Ramos (cell line): Measurements from ENCODE around the gene HES4.
"Not testable (repeated sequence)": the region's sequence is repeated elsewhere in the genome, so short reads cannot be mapped to it uniquely, and the experiment has no call there.

Experiments used
- in situ Hi-C: fragments of 300-500 bp; cut with MboI; formaldehyde crosslinking; loops from one replicate; pipeline ENCODE4 v1.14.3; 2022; ENCODE audit warnings: low sequenced_read_pairs; ENCODE audit not compliant: unreplicated experiment

The HES4 gene

DNA sequence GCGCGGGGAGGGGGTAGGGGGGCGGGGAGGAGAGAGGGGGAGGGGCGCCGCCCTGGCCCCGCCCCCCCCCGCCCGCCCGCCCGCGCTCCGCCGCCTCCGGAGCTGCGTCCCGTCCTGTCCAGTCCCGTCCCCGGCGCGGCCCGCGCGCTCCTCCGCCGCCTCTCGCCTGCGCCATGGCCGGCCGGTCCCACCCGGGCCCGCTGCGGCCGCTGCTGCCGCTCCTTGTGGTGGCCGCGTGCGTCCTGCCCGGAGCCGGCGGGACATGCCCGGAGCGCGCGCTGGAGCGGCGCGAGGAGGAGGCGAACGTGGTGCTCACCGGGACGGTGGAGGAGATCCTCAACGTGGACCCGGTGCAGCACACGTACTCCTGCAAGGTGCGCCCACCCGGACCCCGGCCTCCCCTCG lies 20.1 kb upstream of the HES4 start, which contains the start of gene AGRN:
Gene AGRN (plus strand): TSS at position 121 of the 405 bp plus-strand sequence. CDS start 53 bp downstream, at position 174.
- in situ Hi-C loops: no loop called here

- in situ Hi-C loops: no loop called here
These were observed 19.5 kb upstream of the HES4 start for GRCh38 chr1:1019122-1019999.

DNA sequence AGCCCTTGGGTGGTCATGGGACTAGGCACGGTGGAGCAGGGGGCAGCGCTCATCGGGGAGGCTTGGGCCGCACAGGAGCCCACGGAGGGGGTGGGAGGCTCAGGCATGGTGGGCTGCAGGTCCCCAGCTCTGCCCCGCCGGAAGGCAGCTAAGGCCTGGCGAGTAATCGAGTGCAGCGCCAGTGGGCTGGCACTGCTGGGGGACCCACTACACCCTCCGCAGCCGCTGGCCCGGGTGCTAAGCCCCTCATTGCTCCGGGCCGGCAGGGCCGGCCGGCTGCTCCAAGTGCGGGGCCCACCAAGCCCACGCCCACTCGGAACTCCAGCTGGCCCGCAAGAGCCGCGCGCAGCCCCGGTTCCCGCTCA lies 18.4 kb upstream of the HES4 start:
- in situ Hi-C loops: not testable (repeated sequence)

GRCh38 chr1:1017397-1018320 lies 17.8 kb upstream of the HES4 start:
- in situ Hi-C loops: not testable (repeated sequence)

DNA sequence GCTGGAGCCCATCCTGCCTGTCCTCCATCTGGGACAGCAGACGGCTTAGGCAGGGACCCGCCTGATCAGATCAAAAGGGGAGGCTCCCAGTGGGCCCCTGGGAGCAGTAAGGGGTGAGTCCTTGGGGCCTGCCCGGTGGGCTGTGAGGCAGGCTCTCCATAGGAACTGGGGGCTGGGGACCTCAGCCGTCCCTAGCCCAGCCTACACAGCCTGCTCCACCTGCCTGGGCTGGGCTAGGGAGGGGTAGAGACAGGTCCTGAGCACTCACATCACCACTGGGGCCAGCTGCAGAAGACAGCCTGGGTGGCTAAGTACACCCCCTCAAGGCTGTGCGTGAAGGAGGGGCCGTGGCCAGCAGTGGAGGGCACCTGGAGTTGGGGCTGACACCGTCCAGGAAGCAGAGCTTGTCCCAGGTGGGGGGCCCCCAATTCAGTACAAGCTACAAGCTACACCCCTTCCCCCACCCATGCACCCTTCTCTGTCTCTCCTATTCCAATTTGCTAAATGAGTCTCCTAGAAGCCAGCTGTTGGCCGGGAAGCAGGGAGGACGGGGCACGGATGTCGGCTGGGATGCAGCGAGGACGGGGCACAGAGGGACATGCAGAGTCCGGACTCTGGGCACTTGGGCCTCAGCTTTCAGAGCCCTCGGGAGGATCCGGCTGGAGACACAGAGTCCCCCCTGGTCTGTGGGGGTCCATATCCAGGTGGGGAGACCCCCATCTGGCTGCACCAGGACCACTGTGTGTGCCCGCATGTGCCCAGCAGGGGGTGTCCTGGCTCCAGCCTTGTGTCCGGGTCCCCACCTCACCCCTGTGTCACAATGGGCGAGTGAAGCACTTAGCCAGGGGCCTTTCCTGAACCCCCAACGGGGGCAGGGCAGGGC lies 15.1 kb upstream of the HES4 start:
- in situ Hi-C loops: no loop called here

- in situ Hi-C loops: no loop called here
These were observed 14.2 kb upstream of the HES4 start for GRCh38 chr1:1013922-1014648.

DNA sequence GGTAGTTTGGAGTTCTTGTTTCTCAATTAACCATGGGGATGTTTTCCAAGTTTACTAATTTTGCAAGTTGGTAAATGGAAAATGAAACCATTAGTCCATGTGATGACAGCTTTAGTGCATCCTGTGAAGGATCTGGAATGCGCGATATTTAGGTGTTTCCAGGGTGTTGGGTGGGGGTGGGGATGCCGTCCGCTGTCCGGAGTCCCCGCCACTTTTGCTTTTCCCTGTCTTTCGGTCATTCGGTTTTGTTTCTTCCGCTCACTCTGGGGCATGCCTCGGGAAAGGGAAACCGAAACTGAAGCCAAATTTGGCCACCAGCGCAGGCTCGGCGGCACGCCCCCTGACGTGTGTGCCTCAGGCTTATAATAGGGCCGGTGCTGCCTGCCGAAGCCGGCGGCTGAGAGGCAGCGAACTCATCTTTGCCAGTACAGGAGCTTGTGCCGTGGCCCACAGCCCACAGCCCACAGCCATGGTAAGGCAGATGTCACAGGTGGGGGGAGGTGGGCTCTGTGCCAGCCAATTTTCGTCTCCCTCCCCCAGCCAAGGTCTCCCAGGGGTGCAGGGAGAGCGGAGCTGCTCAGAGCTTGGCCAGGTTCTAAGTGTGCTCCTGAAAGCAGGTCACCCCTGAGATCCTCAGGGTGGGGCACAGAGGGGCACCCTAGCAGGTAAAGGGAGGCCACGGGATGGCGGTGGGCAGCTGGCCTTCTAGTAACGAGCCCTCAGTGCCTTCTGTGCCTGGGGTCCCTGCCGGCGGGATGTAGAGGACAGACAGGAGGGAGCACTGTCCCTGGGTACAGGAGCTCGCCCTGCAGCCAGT lies 13.4 kb upstream of the HES4 start, which contains the start of gene ISG15:
Gene ISG15 (plus strand): TSS at position 393 of the 817 bp plus-strand sequence. CDS start 77 bp downstream, at position 470.
- in situ Hi-C loops: no loop called here

- in situ Hi-C loops: not testable (repeated sequence)
These were observed 12.8 kb upstream of the HES4 start for GRCh38 chr1:1012736-1013104.

- in situ Hi-C loops: no loop called here
These were observed 11.6 kb upstream of the HES4 start for GRCh38 chr1:1011396-1011949.

DNA sequence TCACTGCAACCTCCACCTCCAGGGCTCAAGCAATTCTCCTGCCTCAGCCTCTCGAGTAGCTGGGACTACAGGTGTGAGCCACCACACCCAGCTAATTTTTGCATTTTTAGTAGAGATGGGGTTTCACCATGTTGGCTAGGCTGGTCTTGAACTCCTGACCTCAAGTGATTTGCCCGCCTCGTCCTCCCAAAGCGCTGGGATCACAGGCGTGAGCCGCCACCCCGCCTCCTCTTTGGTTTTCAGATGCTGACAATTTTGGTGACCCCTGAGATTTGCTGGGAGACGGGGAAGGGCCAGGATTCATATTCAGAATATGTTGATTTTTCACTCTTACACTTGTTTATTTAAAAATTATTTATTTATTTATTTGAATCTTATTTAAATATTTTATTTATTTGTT lies 10.2 kb upstream of the HES4 start:
- in situ Hi-C loops: not testable (repeated sequence)

DNA sequence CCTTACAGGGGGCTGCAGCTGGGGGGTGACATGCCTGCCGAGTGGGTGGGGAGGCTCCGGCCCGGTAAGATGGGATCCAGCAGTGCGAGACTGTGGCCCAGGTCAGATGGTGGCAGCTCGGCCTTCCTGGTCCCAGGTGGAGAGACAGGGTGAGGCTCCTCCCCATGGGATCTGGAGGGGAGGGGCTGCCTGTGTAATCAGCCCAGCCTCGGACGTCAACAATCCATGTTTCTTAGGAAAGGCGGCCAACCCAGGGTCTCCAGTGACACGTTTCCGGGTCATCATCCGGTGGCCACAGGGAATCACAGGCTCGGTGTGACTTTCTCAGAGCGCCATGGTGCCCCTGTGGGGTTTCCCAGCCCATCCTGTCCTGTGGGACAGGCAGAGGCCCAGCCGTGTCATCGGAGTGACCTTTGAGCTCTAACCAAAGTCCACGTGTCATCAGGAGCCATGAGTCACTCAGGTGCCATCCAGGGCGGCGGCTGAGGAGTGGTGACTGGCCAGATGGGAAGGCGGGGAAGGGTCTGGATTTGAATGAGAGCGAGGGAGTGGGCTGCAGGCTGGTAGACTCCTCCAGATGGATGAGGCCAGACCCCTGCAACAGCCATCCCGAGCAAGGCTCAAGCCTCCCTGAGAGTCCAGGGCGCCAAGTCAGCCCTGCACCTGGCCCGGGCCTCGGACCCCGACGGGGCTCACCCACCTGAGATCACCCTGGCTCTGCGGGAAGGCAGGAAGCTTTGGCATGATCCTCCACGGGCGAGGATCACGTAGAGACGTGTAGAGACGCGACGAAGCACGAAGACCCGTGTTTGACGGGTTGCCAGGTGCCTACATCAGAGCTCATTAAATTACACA lies 6.6 kb upstream of the HES4 start:
- in situ Hi-C loops: no loop called here

- in situ Hi-C loops: no loop called here
These were observed 5.9 kb upstream of the HES4 start for GRCh38 chr1:1005774-1006304.

DNA sequence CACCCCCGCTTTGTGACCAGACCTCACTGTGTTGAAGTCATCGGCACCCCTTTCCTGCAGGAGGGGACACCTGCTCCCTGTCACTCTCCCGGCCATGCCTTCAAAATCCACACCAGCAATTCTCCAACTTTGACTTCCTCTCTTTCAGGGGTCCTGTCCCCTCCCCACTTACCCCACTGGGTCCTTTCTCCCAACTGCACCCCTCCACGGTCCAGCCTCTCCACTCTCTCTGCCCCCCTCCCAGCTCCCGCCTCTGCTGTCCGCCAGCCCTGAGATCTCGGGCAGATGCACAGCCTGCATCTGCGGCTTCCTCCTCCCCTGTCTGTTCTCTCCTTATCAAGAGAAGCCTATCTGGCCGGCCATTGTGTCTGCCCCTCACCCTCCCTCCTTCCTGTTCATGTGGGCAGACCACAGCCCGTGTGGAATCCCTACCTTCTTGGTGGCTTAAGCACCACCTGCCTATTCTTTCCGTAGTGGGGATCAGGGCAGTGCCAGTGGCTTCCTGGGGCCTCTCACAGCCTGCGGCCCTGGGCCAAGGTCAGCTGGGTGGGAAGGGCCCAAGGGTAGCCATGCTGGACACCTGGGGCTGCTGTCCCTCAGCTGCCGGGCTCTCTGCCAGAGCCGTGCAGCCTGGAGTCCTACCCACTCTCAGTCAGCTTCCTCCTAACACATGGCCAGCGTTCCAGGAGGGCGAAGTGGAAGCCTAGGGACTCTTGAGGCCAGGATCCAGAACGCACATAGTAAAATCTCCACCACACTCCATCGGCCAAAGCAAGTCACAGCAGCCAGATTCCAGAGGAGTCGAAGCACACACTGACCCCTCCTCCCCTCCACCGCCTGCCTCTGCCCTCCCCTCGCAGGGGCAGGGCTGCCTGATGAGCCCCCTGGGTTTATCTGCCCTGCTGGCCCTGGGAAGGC lies 5.1 kb upstream of the HES4 start:
- in situ Hi-C loops: no loop called here

DNA sequence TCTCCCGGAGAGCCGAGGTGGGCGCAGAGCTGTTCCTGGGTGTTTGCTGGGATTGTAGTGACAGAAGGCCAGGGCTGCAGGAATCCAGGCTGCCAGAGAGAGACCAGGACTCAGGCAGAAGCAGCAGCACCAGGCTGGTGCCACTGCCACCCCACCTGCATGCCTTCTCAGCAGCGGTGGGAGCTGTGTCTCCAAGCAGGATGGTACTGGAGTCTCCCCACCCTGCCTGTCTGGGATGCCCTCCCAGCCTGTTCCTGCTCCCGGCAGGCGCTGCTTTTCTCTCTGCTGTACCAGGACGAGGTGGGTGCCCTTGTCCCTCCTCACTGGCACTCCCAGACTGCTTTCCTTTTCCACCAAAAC lies 4.5 kb upstream of the HES4 start:
- in situ Hi-C loops: no loop called here

- in situ Hi-C loops: no loop called here
These were observed 3.9 kb upstream of the HES4 start for GRCh38 chr1:1003618-1004419.
